ENCODE results near the gene KRT3. TPM values are rescaled to one million over a fixed set of nuclear protein-coding genes. Genes with fewer than 3 reads are reported as not detected.

Gene KRT3
- total RNA-seq, 1 donor from 2014 or later: not detected

- DNase-seq (ENCODE audit: low spot score): no peak
Measured at GRCh38 chr12:52827499-52828090, 31.7 kb upstream of the KRT3 start.

DNA sequence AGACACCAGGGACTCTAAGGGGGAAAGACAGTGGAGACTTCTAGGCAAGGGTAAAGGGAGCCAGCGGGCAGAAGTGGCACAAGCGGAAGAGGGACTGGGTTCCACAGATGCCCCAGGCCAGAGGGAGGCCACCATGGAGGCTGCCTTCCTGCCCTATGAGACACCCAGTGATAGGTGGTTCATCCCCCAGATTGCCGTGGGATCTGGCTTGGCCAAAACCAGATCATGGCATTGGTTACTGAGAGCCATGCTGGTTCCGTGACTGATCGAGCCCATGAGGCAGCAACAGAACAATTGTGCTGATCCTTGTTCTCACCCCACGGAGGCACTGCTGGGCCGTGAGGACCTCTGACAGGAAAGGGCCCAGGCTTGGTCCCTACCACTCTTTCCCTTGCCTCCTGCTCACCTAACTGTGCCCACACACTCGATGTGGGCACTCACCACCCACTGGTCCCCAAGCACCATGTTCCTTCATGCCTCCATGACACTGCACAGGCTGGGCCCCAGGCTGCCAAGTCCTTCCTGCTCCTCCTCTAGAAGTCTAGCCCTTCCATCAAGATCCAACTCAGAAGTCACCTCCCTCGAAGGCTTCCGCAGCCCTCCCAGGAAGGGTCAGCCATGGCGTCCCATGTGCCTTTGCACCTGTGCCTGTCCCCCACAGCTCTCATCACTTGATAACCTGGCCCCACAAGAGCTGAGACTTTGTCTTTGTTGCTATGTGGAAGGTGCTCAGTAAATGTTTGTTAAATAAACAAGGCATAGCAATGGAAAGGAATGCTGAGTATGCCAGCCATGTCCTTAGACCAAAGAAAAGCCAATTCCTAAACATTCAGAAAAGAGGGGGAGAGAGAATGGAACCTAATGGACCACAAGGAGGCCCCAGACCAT is 30.9 kb upstream of the KRT3 start:
- DNase-seq (ENCODE audit: low spot score): no peak

DNA sequence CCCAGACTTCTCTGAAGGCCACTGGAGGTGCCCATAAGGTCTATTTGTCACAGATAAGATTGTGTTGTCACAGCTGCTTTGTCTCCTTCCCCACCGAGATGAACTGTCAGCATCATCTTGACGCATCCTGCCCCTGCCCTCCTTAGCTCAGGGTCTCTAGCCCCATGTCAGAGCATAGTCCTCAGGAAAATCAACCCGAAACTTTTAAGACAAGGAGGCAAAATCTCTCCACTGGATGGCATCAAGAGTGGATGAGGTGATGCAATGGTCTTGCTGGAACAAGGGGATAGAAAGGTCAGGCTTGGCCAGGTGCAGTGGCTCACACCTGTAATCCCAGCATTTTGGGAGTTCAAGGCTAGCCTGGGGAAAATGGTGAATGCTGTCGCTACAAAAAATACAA is 30.0 kb upstream of the KRT3 start:
- DNase-seq (ENCODE audit: low spot score): no peak

GRCh38 chr12:52824741-52825410 is 29.0 kb upstream of the KRT3 start:
- DNase-seq (ENCODE audit: low spot score): no peak

DNA sequence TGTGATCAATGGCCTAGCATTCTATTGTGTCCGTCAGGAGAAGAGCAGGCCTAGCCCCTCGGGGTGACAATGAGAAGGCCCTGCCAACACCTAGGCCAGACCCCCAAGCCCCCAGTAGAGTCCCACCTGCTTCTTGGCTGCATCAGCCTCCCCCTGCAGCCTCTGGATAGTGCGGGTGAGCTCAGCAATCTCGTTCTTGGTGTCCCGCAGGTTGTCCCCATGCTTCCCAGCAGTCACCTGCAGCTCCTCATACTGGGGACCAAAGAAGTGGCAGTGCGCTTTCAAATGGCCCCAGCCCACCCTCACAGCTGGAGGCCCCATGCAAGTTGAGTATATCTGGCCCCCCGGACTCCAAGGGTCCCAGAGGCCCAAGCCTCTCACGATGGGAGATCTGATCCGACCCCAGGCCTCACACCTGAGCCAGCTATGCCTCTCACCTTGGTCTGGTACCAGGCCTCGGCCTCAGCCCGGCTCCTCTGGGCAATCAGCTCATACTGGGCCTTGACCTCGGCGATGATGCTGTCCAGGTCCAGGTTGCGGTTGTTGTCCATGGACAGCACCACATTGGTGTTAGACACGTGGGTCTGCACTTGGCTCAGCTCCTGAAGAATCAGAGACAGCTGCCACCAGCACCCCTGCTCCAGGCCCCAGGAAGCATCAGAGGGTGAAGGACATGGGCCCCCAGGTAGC is 28.0 kb upstream of the KRT3 start:
- DNase-seq (ENCODE audit: low spot score): no peak

DNA sequence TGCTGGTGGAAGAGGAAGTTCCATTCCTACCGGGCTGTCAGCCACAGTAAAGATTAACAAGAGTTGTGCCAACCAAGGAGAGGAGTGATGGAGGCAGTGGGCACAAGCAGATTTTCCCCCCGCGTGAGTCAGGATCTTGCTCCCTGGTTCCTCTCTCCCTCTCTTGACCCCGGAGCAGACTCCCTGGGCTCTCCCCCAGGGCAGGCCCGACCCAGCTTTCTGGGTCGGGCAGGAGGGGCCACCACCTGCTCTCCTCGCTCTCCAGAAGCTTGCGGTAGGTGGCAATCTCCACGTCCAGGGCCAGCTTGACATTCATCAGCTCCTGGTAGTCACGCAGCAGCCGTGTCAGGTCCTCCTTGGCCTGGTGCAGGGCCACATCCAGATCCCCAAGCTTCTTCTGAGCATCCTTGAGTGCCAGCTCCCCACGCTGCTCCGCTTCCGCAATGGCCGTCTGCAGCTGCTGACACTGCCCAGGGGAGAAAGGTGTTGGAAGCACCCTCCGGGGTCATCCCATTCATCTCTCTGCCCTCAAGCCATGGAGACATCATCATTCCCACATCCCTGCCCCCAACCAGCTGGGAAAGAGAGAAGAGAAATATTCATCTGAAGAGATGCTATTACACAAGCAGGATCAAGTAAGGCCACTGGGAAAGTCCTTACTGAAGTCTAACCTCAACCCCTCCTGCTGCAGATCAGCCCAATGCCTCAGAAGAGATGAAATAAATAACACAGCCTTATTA is 27.0 kb upstream of the KRT3 start:
- no peak for DNase-seq (ENCODE audit: low spot score)

- DNase-seq (ENCODE audit: low spot score): no peak
Measured at GRCh38 chr12:52821826-52822660, 26.1 kb upstream of the KRT3 start.

DNA sequence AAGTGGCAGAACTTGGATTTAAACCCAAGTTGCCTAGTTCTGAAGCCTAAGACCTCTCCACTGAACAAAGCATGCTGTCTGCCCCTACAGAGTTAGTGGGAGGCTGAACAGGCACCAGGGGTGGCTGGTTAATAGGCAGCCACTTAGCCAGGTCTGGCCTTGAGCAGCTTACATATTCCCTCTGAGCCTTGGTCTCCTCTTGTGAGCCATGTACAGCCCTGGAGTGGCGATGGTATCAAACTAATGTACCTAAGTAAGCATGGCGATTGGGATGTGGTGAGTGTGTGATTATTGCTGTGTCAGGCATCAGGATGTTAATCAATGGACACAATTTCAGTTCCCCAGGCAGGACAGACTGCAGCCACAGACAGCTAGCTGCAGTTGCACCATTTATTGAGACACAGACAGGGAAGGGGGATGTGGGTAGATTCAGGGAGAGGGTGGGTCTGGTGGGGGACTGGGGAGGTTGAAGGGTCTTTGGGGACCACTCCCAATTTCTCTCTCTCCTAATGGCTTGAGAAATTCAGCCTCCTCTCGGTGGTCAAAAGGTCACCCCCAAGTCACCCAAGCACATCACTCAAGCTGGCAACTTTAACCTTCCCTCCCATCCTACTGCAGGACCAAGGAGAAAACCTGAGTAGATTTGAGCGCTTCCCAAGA is 25.3 kb upstream of the KRT3 start:
- no peak for DNase-seq (ENCODE audit: low spot score)

DNA sequence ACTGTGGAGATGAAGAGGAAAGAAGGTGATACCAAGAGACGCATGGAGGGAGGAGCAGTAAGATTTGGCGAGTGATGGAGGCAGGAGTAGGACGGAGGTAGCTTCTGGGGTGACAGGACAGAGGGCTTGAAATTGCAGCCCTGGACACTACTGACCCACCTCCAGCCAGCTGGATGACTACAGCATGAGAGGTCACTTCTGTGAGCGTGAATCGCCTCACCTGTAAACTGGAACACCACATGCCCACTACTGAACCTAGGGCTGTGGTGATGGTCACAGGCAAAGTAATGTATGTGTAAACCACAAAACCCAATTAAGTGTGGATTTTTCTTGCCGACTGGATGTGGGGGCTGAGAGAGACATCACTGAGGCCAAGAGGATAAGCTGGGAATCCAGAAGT is 24.6 kb upstream of the KRT3 start:
- no peak for DNase-seq (ENCODE audit: low spot score)

GRCh38 chr12:52819731-52820510 is 24.0 kb upstream of the KRT3 start:
- DNase-seq (ENCODE audit: low spot score): no peak

DNA sequence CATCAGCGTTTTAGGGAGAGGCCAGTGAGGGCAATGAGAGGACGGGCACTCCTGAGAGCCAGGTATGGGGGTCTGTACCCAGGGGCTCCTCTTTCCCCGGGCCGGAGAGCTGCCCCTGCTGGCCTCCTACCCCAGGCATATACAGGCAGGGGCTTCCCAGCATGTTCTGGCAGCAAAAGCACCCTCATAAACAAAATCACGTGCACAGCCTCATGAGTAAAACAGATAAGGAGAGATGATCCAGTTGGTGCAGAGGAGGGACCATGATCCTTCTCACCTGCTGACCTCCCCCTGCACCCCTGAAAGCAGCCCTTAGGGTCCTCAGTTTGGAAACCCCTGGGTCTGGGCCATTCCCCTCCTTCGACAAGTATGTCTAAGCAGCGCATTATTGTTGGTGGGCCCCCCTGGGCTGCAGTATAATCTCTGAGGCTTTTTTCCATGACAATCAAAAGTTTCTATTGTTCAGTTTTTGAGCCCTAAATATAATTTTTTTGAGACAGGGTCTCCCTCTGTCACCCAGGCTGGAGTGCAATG is 23.0 kb upstream of the KRT3 start:
- DNase-seq (ENCODE audit: low spot score): peak; percentile 45

DNA sequence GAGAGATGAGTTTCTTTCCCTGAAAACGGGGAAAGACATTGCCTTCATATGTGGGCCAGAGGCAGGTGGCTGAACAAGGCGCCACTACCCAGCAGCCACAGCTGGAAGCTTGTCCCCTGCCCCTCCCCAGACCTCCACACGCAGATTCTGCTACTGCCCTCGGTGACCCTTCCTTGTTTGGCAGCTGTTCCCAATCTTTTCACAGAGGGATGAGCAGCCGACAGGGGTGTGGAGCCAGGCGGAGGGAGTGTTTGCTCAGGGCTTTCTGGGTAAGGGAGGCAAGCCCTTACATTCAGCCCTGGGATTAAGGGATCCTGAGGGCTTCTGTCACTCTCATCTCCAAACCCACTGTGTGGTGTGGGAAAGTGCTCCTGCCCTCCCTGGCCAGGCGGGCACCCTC is 22.5 kb upstream of the KRT3 start:
- DNase-seq (ENCODE audit: low spot score): peak; percentile 90

GRCh38 chr12:52817699-52818238 is 21.9 kb upstream of the KRT3 start:
- no peak for DNase-seq (ENCODE audit: low spot score)

DNA sequence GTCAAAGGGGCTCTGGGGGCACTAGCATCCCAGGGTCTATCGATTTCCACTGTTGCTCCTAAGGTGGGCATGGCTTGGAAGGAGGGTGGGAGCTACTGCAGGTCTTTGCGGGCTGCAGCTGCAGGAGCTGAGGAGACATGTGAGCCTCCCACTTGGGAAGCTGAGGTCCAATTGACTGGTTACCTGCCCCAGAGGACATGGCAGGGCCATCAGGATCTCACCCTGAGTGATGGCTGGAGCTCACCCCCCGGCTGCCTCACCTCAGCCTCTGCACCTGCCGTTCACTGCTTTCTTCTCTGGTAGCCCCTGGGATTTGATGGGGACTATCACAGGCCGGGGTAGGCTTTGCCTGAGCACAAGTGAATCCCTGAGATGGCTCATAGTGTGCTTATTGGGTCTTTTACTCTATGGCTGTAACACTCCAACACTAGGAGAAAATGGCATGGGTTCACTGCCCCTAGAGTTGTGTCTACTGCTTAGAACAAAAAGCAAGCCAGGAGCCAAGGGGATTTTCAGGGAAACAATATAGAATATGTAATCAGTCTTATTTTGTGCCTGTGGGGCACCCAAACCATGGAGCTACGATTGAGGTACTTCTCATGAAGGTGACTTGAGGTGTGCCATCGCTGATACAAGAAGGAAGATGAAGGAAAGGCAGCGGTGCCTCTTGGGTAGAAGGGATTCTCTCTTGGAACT is 21.2 kb upstream of the KRT3 start:
- DNase-seq (ENCODE audit: low spot score): no peak

DNA sequence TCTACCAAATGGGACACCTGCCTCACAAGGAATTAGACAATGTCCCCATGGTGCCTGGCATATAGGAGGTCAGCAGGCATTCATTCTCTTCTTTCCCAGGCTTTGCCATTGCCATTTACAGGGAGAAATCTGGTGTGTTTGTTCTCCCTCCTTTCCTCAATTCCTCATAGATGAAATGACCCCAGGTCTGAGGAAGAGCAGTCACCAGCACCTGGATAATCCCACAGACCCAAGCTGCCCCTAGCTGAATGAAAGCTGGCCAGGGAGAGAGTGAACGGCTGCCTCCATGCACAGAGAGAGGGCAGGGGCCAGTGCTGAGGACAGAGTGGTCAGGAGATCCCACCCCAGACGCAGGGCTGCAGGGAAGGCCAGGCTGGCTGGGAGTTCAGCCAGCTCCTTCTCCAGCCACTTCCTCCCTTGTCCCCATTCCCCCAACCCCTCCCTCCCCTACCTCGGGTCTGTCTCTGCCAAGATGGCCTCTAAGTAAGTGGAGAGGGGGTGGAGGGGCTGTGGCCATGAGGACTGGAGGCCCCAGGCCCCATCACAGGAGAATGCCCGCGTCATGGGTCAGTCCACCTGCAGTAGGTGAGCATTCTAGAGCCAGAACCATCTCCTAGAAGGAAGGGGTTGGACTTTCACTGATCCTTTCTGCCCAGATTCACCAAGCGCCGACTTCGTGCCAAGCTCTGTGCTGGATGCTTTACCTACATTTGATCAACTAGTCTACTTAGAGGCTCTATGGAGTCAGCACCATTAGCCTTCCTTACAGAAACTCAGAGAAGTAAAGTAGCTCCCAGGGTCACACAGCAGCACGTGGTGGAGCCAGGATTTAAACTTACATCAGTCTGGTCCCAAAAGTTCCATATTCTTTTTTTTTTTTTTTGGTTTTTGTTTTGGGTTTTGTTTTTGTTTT is 20.0 kb upstream of the KRT3 start:
- DNase-seq (ENCODE audit: low spot score): no peak

DNA sequence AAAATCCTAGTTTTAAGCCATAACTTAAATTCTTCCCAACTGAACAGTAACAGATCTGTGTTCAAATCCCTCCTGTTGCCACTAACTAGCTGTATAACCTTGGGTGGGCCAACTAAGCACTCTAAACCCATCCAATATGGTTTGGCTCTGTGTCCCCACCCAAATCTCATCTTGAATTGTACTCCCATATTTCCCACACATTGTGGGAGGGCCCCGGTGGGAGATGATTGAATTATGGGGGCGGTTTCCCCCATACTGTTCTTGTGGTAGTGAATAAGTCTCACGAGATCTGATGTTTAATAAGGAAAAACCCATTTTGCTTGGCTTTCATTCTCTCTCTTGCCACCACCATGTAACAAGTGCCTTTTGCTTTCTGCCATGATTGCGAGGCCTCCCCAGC is 19.2 kb upstream of the KRT3 start:
- DNase-seq (ENCODE audit: low spot score): no peak

- DNase-seq (ENCODE audit: low spot score): no peak
Measured at GRCh38 chr12:52814710-52815155, 18.8 kb upstream of the KRT3 start.
